ENCODE results near the gene SYNPO2.
"Not testable (repeated sequence)": the region's sequence is repeated elsewhere in the genome, so short reads cannot be mapped to it uniquely, and the experiment has no call there.

The SYNPO2 gene

GRCh38 chr4:118888666-118889311 lies at the start of gene SYNPO2:
Gene SYNPO2, plus strand, starts transcription at chr4:118888854. Its CDS starts 183 bp downstream, at chr4:118889037.
- DNase-seq (ENCODE audit: low read depth in 2 of 2) = peak in 1 of 2 experiments; percentile 25

GRCh38 chr4:118839221-118839927 lies 49.3 kb upstream of the SYNPO2 start:
- no peak for DNase-seq (ENCODE audit: low read depth in 2 of 2)

- no peak for DNase-seq (ENCODE audit: low read depth in 2 of 2)
Observed at GRCh38 chr4:118842055-118842454, 46.6 kb upstream of the SYNPO2 start.

- no peak for DNase-seq (ENCODE audit: low read depth in 2 of 2)
Observed at GRCh38 chr4:118843237-118843636, 45.4 kb upstream of the SYNPO2 start.

GRCh38 chr4:118845552-118846050 lies 43.1 kb upstream of the SYNPO2 start:
- DNase-seq (ENCODE audit: low read depth in 2 of 2) = no peak

GRCh38 chr4:118846979-118847378 lies 41.7 kb upstream of the SYNPO2 start:
- no peak for DNase-seq (ENCODE audit: low read depth in 2 of 2)

- DNase-seq (ENCODE audit: low read depth in 2 of 2) = no peak
Observed at GRCh38 chr4:118848242-118848641, 40.4 kb upstream of the SYNPO2 start.

- DNase-seq (ENCODE audit: low read depth in 2 of 2) = no peak
Observed at GRCh38 chr4:118848901-118849300, 39.8 kb upstream of the SYNPO2 start.

- DNase-seq (ENCODE audit: low read depth in 2 of 2) = no peak
Observed at GRCh38 chr4:118849867-118850487, 38.7 kb upstream of the SYNPO2 start.

- DNase-seq (ENCODE audit: low read depth in 2 of 2) = no peak
Observed at GRCh38 chr4:118850488-118851173, 38.0 kb upstream of the SYNPO2 start.

- no peak for DNase-seq (ENCODE audit: low read depth in 2 of 2)
Observed at GRCh38 chr4:118857760-118858159, 30.9 kb upstream of the SYNPO2 start.

GRCh38 chr4:118858779-118859178 lies 29.9 kb upstream of the SYNPO2 start:
- DNase-seq (ENCODE audit: low read depth in 2 of 2) = no peak

GRCh38 chr4:118865091-118865708 lies 23.5 kb upstream of the SYNPO2 start:
- no peak for DNase-seq (ENCODE audit: low read depth in 2 of 2)

GRCh38 chr4:118866442-118866841 lies 22.2 kb upstream of the SYNPO2 start:
- DNase-seq (ENCODE audit: low read depth in 2 of 2) = no peak

- DNase-seq (ENCODE audit: low read depth in 2 of 2) = no peak
Observed at GRCh38 chr4:118867311-118868067, 21.2 kb upstream of the SYNPO2 start.

- DNase-seq (ENCODE audit: low read depth in 2 of 2) = no peak
Observed at GRCh38 chr4:118869808-118870342, 18.8 kb upstream of the SYNPO2 start.

- DNase-seq (ENCODE audit: low read depth in 2 of 2) = no peak
Observed at GRCh38 chr4:118872181-118872580, 16.5 kb upstream of the SYNPO2 start.

- no peak for DNase-seq (ENCODE audit: low read depth in 2 of 2)
Observed at GRCh38 chr4:118877797-118878196, 10.9 kb upstream of the SYNPO2 start.

- DNase-seq (ENCODE audit: low read depth in 2 of 2) = not testable (repeated sequence)
Observed at GRCh38 chr4:118878507-118878906, 10.1 kb upstream of the SYNPO2 start.

GRCh38 chr4:118879409-118879808 lies 9.2 kb upstream of the SYNPO2 start:
- no peak for DNase-seq (ENCODE audit: low read depth in 2 of 2)

Data from stimulated activated CD4-positive, alpha-beta T cell treated with anti-CD3 and anti-CD28 coated beads, Interleukin-12 subunit alpha, Interleukin-12 subunit beta, amount 100 ng/mL, for 24 hours (primary cell).